Fibroblast of pulmonary artery (primary cell): Measurements from ENCODE around the gene NOTO.

Experiments used
- DNase-seq: peaks from one replicate; pipeline ENCODE4 v3.0.0-alpha.2; 2010; ENCODE audit warnings: low read depth
- H3K4me3 ChIP-seq: replicated peaks from 2 replicates; pipeline ENCODE4 v1.5.1; 2011; ENCODE audit warnings: low read depth, mild to moderate bottlenecking, control low read depth, low read length, moderate library complexity
- CTCF ChIP-seq: IDR thresholded peaks from 2 replicates; pipeline ENCODE4 v1.5.1; 2011; ENCODE audit warnings: mild to moderate bottlenecking, control low read depth, low read length, inconsistent platforms; ENCODE audit errors: missing control alignments

NOTO gene

GRCh38 chr2:73205611-73206010 is 3.2 kb downstream of the NOTO start:
- no peak for DNase-seq
- no peak overlapping the region for H3K4me3 ChIP-seq
- no peak for TF ChIP-seq CTCF

GRCh38 chr2:73208258-73208657 is 5.9 kb downstream of the NOTO start:
- DNase-seq: no peak
- H3K4me3 ChIP-seq: no peak overlapping the region
- TF ChIP-seq CTCF: no peak

- TF ChIP-seq CTCF: no peak
- no peak overlapping the region for H3K4me3 ChIP-seq
- no peak for DNase-seq
These were observed 7.6 kb downstream of the NOTO start for GRCh38 chr2:73210019-73210418.

- H3K4me3 ChIP-seq: no peak overlapping the region
- TF ChIP-seq CTCF: no peak
- no peak for DNase-seq
These were observed 8.3 kb downstream of the NOTO start for GRCh38 chr2:73210696-73211095.

GRCh38 chr2:73212098-73212447 is 9.7 kb downstream of the NOTO start:
- TF ChIP-seq CTCF: no peak
- no peak for DNase-seq
- no peak overlapping the region for H3K4me3 ChIP-seq

- TF ChIP-seq CTCF: peak; percentile 94
- peak; percentile 89 for DNase-seq
- H3K4me3 ChIP-seq: no peak overlapping the region
These were observed 10.2 kb downstream of the NOTO start for GRCh38 chr2:73212448-73213176.
